ENCODE measurements around the gene OR2Z1.

Gene OR2Z1

GRCh38 chr19:8721334-8721733 lies at the start of gene OR2Z1:
OR2Z1 (plus strand) TSS chr19:8721634; CDS start chr19:8731029, 9,395 bp downstream.
- no peak for TF ChIP-seq ZNF274 (IDR thresholded peaks at IDR 0.05; ENCODE audit: low read depth, low read length)

GRCh38 chr19:8673276-8673891 lies 48.0 kb upstream of the OR2Z1 start:
- no peak overlapping the region for H3K4me3 ChIP-seq (ENCODE audit: low read length)
- no peak for TF ChIP-seq ZNF274 (IDR thresholded peaks at IDR 0.05; ENCODE audit: low read depth, low read length)

More at GRCh38 chr19:8721334-8721733, at the start of gene OR2Z1:
- H3K4me3 ChIP-seq (ENCODE audit: low read length): no peak within 1 kb of the TSS

GRCh38 chr19:8675066-8675465 lies 46.4 kb upstream of the OR2Z1 start:
- no peak overlapping the region for H3K4me3 ChIP-seq (ENCODE audit: low read length)

GRCh38 chr19:8678244-8678807 lies 43.1 kb upstream of the OR2Z1 start:
- H3K4me3 ChIP-seq (ENCODE audit: low read length): no peak overlapping the region
- TF ChIP-seq ZNF274 (IDR thresholded peaks at IDR 0.05; ENCODE audit: low read depth, low read length): no peak

More at GRCh38 chr19:8675066-8675465, 46.4 kb upstream of the OR2Z1 start:
- no peak for TF ChIP-seq ZNF274 (IDR thresholded peaks at IDR 0.05; ENCODE audit: low read depth, low read length)

GRCh38 chr19:8680676-8681344 lies 40.6 kb upstream of the OR2Z1 start:
- TF ChIP-seq ZNF274 (IDR thresholded peaks at IDR 0.05; ENCODE audit: low read depth, low read length): no peak
- H3K4me3 ChIP-seq (ENCODE audit: low read length): no peak overlapping the region

GRCh38 chr19:8681345-8682029 lies 39.9 kb upstream of the OR2Z1 start:
- H3K4me3 ChIP-seq (ENCODE audit: low read length): no peak overlapping the region
- no peak for TF ChIP-seq ZNF274 (IDR thresholded peaks at IDR 0.05; ENCODE audit: low read depth, low read length)

GRCh38 chr19:8682472-8682871 lies 39.0 kb upstream of the OR2Z1 start:
- TF ChIP-seq ZNF274 (IDR thresholded peaks at IDR 0.05; ENCODE audit: low read depth, low read length): no peak
- no peak overlapping the region for H3K4me3 ChIP-seq (ENCODE audit: low read length)

GRCh38 chr19:8682931-8683330 lies 38.5 kb upstream of the OR2Z1 start:
- no peak overlapping the region for H3K4me3 ChIP-seq (ENCODE audit: low read length)
- TF ChIP-seq ZNF274 (IDR thresholded peaks at IDR 0.05; ENCODE audit: low read depth, low read length): no peak

GRCh38 chr19:8684001-8684902 lies 37.2 kb upstream of the OR2Z1 start:
- no peak for TF ChIP-seq ZNF274 (IDR thresholded peaks at IDR 0.05; ENCODE audit: low read depth, low read length)
- no peak overlapping the region for H3K4me3 ChIP-seq (ENCODE audit: low read length)

- no peak overlapping the region for H3K4me3 ChIP-seq (ENCODE audit: low read length)
- TF ChIP-seq ZNF274 (IDR thresholded peaks at IDR 0.05; ENCODE audit: low read depth, low read length): no peak
Measured at GRCh38 chr19:8686549-8686948, 34.9 kb upstream of the OR2Z1 start.

- no peak for TF ChIP-seq ZNF274 (IDR thresholded peaks at IDR 0.05; ENCODE audit: low read depth, low read length)
- H3K4me3 ChIP-seq (ENCODE audit: low read length): no peak overlapping the region
Measured at GRCh38 chr19:8688930-8689329, 32.5 kb upstream of the OR2Z1 start.

GRCh38 chr19:8690753-8691539 lies 30.5 kb upstream of the OR2Z1 start:
- H3K4me3 ChIP-seq (ENCODE audit: low read length): no peak overlapping the region
- no peak for TF ChIP-seq ZNF274 (IDR thresholded peaks at IDR 0.05; ENCODE audit: low read depth, low read length)

- no peak overlapping the region for H3K4me3 ChIP-seq (ENCODE audit: low read length)
- TF ChIP-seq ZNF274 (IDR thresholded peaks at IDR 0.05; ENCODE audit: low read depth, low read length): no peak
Measured at GRCh38 chr19:8695501-8695900, 25.9 kb upstream of the OR2Z1 start.
